ENCODE measurements around the gene CNNM4. TPM values are rescaled to one million over a fixed set of nuclear protein-coding genes. Genes with fewer than 3 reads are reported as not detected.

Gene CNNM4
- total RNA-seq, 4 donors from 2014 or later: 19.0 to 53.9 (median 41.7) TPM

- no peak for TF ChIP-seq POLR2A (IDR thresholded peaks at IDR 0.05)
- no peak for TF ChIP-seq CTCF (IDR thresholded peaks at IDR 0.05)
- Histone ChIP-seq H3K9me3 (no peaks in the 10 kb centered on the region), H3K4me3 (no peak overlapping the region), H3K27me3 (no peaks in the 10 kb centered on the region), H3K27ac (no peak overlapping the region), H3K4me1 (no peaks in the 10 kb centered on the region), H3K36me3 (no peaks in the 10 kb centered on the region)
- DNase-seq: no peak
Measured at GRCh38 chr2:96751800-96752199, 8.9 kb upstream of the CNNM4 start.

GRCh38 chr2:96753661-96754282 lies 6.9 kb upstream of the CNNM4 start:
- no peak overlapping the region for H3K4me3 ChIP-seq
- no peak overlapping the region for H3K27ac ChIP-seq
- no peaks in the 10 kb centered on the region for H3K27me3 ChIP-seq
- DNase-seq: no peak
- H3K36me3 ChIP-seq: no peaks in the 10 kb centered on the region
- H3K4me1 ChIP-seq: peaks cover 0 to 2% (median 0%) of the 10 kb centered on the region in 4 donors
- no peak for TF ChIP-seq CTCF (IDR thresholded peaks at IDR 0.05)
- TF ChIP-seq POLR2A (IDR thresholded peaks at IDR 0.05): no peak
- no peaks in the 10 kb centered on the region for H3K9me3 ChIP-seq

- TF ChIP-seq POLR2A (IDR thresholded peaks at IDR 0.05): no peak
- no peak for TF ChIP-seq CTCF (IDR thresholded peaks at IDR 0.05)
- Histone ChIP-seq H3K4me1 (peaks cover 0 to 7% (median 0%) of the 10 kb centered on the region in 4 donors), H3K9me3 (no peaks in the 10 kb centered on the region), H3K36me3 (no peaks in the 10 kb centered on the region), H3K4me3 (no peak overlapping the region), H3K27ac (no peak overlapping the region), H3K27me3 (no peaks in the 10 kb centered on the region)
- no peak for DNase-seq
Measured at GRCh38 chr2:96754317-96754716, 6.4 kb upstream of the CNNM4 start.

GRCh38 chr2:96756788-96757476 lies 3.8 kb upstream of the CNNM4 start:
- TF ChIP-seq CTCF (IDR thresholded peaks at IDR 0.05) (no peak), POLR2A (IDR thresholded peaks at IDR 0.05) (no peak)
- H3K27me3 ChIP-seq: no peaks in the 10 kb centered on the region
- no peak overlapping the region for H3K27ac ChIP-seq
- DNase-seq: no peak
- no peaks in the 10 kb centered on the region for H3K9me3 ChIP-seq
- no peaks in the 10 kb centered on the region for H3K36me3 ChIP-seq
- H3K4me1 ChIP-seq: peaks cover 3 to 25% (median 4%) of the 10 kb centered on the region in 4 donors
- no peak overlapping the region for H3K4me3 ChIP-seq

GRCh38 chr2:96757477-96757860 lies 3.2 kb upstream of the CNNM4 start:
- H3K4me3 ChIP-seq: no peak overlapping the region
- H3K4me1 ChIP-seq: peaks cover 3 to 31% (median 5%) of the 10 kb centered on the region in 4 donors
- H3K27ac ChIP-seq: no peak overlapping the region
- no peak for TF ChIP-seq POLR2A (IDR thresholded peaks at IDR 0.05)
- TF ChIP-seq CTCF (IDR thresholded peaks at IDR 0.05): no peak
- no peak for DNase-seq
- H3K27me3 ChIP-seq: no peaks in the 10 kb centered on the region
- H3K36me3 ChIP-seq: no peaks in the 10 kb centered on the region
- no peaks in the 10 kb centered on the region for H3K9me3 ChIP-seq

Measured in Peyer's patch (tissue), 4 donors.